ENCODE results near the gene OSM.

DNA sequence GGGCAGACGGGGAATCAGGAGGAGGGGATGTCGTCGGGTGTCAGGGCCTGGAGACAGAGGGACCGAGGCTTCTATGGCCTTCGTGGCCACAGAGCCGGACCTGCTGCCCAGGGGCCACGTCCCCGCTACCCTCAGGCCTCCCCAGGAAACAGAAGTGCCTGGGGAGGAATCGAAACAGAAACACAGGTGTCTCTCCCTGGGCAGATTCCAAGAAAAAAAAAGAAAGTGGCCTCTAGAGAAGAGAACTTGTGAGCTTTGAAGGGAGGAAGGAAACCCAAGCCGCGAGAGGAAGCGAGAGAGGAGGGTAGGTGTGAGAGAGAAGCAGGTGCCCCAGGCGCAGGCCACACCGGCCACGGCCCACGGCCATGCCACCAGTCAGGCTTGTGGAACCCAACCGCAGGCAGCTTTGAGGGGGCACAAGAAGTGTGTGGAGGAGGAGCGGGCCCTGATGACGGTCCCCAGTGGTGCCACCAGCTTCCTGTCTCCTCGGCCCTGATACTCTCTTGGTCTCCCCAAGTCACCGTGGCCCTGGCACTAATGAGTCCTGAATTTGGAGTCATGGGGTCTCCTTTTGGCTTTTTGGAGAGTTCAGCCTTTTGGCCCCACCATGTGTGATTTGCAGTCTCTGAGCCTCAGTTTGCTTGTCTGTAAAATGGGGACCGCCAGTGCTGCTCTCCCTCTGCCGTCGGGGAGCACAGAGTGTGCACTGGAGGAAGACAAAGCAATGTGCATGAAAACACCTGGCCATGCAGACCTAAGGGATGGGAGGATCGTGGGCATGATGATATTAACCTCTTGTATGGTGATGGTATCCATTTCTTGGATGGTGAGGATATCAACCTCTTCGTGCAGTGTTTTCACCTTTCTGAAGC, 45.3 kb downstream of the OSM start:
- TF ChIP-seq CTCF (conservative IDR thresholded peaks at IDR 0.05; ENCODE audit: low read depth in 2 of 2) (no peak), POLR2AphosphoS5 (IDR thresholded peaks at IDR 0.05; ENCODE audit: low read depth) (no peak), EZH2 (IDR thresholded peaks at IDR 0.05; ENCODE audit: low read depth, unreplicated experiment) (no peak), NANOG (IDR thresholded peaks at IDR 0.05; ENCODE audit: borderline replicate concordance) (no peak), JUNB (IDR thresholded peaks at IDR 0.05; ENCODE audit: unreplicated experiment) (no peak), EZH2phosphoT487 (IDR thresholded peaks at IDR 0.05; ENCODE audit: unreplicated experiment) (no peak), CREB1 (CRISPR knock-in tag; IDR thresholded peaks at IDR 0.05; ENCODE audit: low read depth) (no peak), REST (IDR thresholded peaks at IDR 0.05; ENCODE audit: unreplicated experiment) (no peak), ZNF331 (CRISPR knock-in tag; IDR thresholded peaks at IDR 0.05; ENCODE audit: low read depth) (no peak)
- TF ChIP-seq, protein P1, sequence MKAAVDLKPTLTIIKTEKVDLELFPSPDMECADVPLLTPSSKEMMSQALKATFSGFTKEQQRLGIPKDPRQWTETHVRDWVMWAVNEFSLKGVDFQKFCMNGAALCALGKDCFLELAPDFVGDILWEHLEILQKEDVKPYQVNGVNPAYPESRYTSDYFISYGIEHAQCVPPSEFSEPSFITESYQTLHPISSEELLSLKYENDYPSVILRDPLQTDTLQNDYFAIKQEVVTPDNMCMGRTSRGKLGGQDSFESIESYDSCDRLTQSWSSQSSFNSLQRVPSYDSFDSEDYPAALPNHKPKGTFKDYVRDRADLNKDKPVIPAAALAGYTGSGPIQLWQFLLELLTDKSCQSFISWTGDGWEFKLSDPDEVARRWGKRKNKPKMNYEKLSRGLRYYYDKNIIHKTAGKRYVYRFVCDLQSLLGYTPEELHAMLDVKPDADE (IDR thresholded peaks at IDR 0.05), result no peak

Data from GM23338 (cell line).